Activated naive CD4-positive, alpha-beta T cell treated with anti-CD3 and anti-CD28 coated beads, Interleukin-2, amount 50 U/mL, for 16 hours (primary cell): ENCODE results near the gene HSPB7.
"Not testable (repeated sequence)": the region's sequence is repeated elsewhere in the genome, so short reads cannot be mapped to it uniquely, and the experiment has no call there.

ENCODE experiments used
- DNase-seq: peaks from one replicate; pipeline ENCODE4 v3.0.0-alpha.2; 2020

HSPB7 gene

GRCh38 chr1:16005597-16005996, 12.2 kb downstream of the HSPB7 start:
- DNase-seq, result no peak

- DNase-seq, result not testable (repeated sequence)
Observed at GRCh38 chr1:16001274-16001673, 16.6 kb downstream of the HSPB7 start.

- no peak for DNase-seq
Observed at GRCh38 chr1:15998929-15999328, 18.9 kb downstream of the HSPB7 start.

GRCh38 chr1:15997637-15998280, 20.1 kb downstream of the HSPB7 start:
- DNase-seq, result no peak

GRCh38 chr1:15997076-15997585, 20.7 kb downstream of the HSPB7 start:
- DNase-seq, result no peak

GRCh38 chr1:15994590-15995351, 23.1 kb downstream of the HSPB7 start:
- peak; percentile 55 for DNase-seq

GRCh38 chr1:15994081-15994480, 23.8 kb downstream of the HSPB7 start:
- DNase-seq, result no peak

GRCh38 chr1:15993666-15994065, 24.2 kb downstream of the HSPB7 start:
- no peak for DNase-seq

- no peak for DNase-seq
Observed at GRCh38 chr1:15992582-15993500, 25.0 kb downstream of the HSPB7 start.

- DNase-seq, result no peak
Observed at GRCh38 chr1:15992187-15992553, 25.7 kb downstream of the HSPB7 start.

GRCh38 chr1:15991427-15992186, 26.2 kb downstream of the HSPB7 start:
- no peak for DNase-seq

- no peak for DNase-seq
Observed at GRCh38 chr1:15989776-15990175, 28.1 kb downstream of the HSPB7 start.

GRCh38 chr1:15988856-15989736, 28.7 kb downstream of the HSPB7 start:
- no peak for DNase-seq

GRCh38 chr1:15985611-15986297, 32.1 kb downstream of the HSPB7 start:
- DNase-seq, result no peak

GRCh38 chr1:15983275-15983674, 34.6 kb downstream of the HSPB7 start:
- no peak for DNase-seq

- DNase-seq, result no peak
Observed at GRCh38 chr1:15981679-15982078, 36.2 kb downstream of the HSPB7 start.

- DNase-seq, result not testable (repeated sequence)
Observed at GRCh38 chr1:15977947-15978346, 39.9 kb downstream of the HSPB7 start.

GRCh38 chr1:15975805-15976680, 41.8 kb downstream of the HSPB7 start, which contains the start of gene ZBTB17:
ZBTB17 (minus strand) TSS chr1:15976101; CDS start chr1:15948495, 27,606 bp downstream.
- DNase-seq, result peak; percentile 96

GRCh38 chr1:15975358-15975804, 42.5 kb downstream of the HSPB7 start:
- peak; percentile 76 for DNase-seq

- DNase-seq, result no peak
Observed at GRCh38 chr1:15974855-15975254, 43.0 kb downstream of the HSPB7 start.
